PC-3 (cell line): ENCODE data around the gene TSPAN9.

Source experiments
- CTCF ChIP-seq: fragments of 300-600 bp; sonication (generic); conservative IDR thresholded peaks from 2 replicates; pipeline ENCODE4 v1.5.1; 2017; ENCODE audit warnings: antibody characterized with exemption, low read depth, mild to moderate bottlenecking, low read length
- EZH2 ChIP-seq: fragments of 300-600 bp; sonication (generic); IDR thresholded peaks from one replicate; pipeline ENCODE4 v1.6.1; 2017; ENCODE audit warnings: antibody characterized with exemption, mild to moderate bottlenecking, low read length; ENCODE audit not compliant: unreplicated experiment

- TF ChIP-seq CTCF (no peak), EZH2 (no peak)
Measured at GRCh38 chr12:3077572-3078081, 448 bp downstream of the TSPAN9 start.
